Vagina (tissue), 2 donors: ENCODE results near the gene WDR62. TPM values are rescaled to one million over a fixed set of nuclear protein-coding genes. Genes with fewer than 3 reads are reported as not detected.

Experiments
- DNase-seq, 2 donors: peaks; one replicate each; pipeline ENCODE4 v3.0.0-alpha.2; 2017; ENCODE audit errors: extremely low spot score in 2 of 2
- H3K27ac ChIP-seq: fragments of 200-600 bp; sonication (generic); one replicate; pipeline ENCODE4 v1.5.1; 2019
- H3K27me3 ChIP-seq: fragments of 200-600 bp; sonication (generic); one replicate; pipeline ENCODE4 v1.5.1; 2019
- H3K36me3 ChIP-seq, 2 donors: fragments of 200-600 bp; sonication (generic); one replicate each; pipeline ENCODE4 v1.5.1; 2017 to 2019
- H3K4me1 ChIP-seq: fragments of 200-600 bp; sonication (generic); one replicate; pipeline ENCODE4 v1.5.1; 2019
- H3K4me3 ChIP-seq, 2 donors: fragments of 200-600 bp; sonication (generic); 1 replicate in 1 of 2; 2 replicates in 1 of 2; pipeline ENCODE4 v1.5.1; 2016 to 2019
- H3K9me3 ChIP-seq: fragments of 200-600 bp; sonication (generic); one replicate; pipeline ENCODE4 v1.5.1; 2019
- POLR2A ChIP-seq, 2 donors: fragments of 450-650 bp; IDR thresholded peaks; one replicate each; pipeline ENCODE4 v1.6.1; 2017; ENCODE audit warnings: antibody characterized with exemption in 2 of 2, mild to moderate bottlenecking in 2 of 2, moderate library complexity in 2 of 2
- POLR2AphosphoS5 ChIP-seq, 2 donors: sonication (generic); formaldehyde crosslinking; IDR thresholded peaks; one replicate each; pipeline ENCODE4 v1.9.0; 2017; ENCODE audit warnings: antibody characterized with exemption in 2 of 2, mild to moderate bottlenecking in 2 of 2, low read depth in 1 of 2; ENCODE audit not compliant: insufficient read depth in 1 of 2
- intact Hi-C: fragments of 100-400 bp; cut with DNase I; formaldehyde crosslinking; loops from one replicate; pipeline ENCODE4 v1.15.1; 2023
- total RNA-seq: library from RNA; depleted of rRNA; stranded (reverse); fragments of >200 nt; gene quantifications from one replicate; pipeline ENCODE4 v1.2.3, GENCODE V29; 2016
- TF ChIP-seq, protein P1 (sequence below), 3 experiments: fragments of 450-650 bp in 2 of 3; fragments of 200-600 bp in 1 of 3; sonication (generic) in 1 of 3; IDR thresholded peaks; one replicate each; pipeline ENCODE4 v1.5.1; 2017 to 2019; ENCODE audit warnings: antibody characterized with exemption in 3 of 3, mild to moderate bottlenecking in 2 of 3, moderate library complexity in 2 of 3

Gene WDR62
- total RNA-seq, 1 donor from 2014 or later = 2.5 TPM

DNA sequence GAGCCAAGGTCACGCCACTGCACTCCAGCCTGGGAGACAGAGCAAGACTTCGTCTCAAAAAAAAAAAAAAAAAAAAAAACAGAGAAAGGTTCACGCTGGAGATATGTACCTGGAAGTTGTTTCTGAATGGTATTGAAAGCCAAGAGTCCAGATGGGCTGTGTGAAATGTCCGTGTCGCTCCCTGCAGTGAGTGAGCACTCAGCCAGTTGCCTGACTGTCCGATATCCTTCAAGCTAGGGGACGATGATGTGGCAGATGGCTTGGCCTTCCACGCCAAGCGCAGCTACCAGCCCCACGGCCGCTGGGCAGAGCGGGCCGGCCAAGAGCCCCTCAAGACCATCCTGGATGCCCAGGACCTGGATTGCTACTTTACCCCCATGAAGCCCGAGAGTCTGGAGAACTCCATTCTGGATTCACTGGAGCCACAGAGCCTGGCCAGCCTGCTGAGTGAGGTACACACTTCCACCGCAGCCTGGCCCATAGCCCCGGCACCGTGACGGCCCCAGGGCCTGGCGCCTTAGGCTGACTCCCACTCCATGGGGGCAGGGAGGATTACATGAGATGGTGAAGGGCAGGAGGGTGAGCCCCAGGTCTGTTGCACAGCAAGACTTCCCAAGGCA is 44.6 kb downstream of the WDR62 start:
- no peaks in the 10 kb centered on the region for H3K9me3 ChIP-seq
- H3K27ac ChIP-seq = no peak overlapping the region
- intact Hi-C loops = loop anchor here (10.0 kb wide), 1 partner anchor 734 kb away; no protein-coding TSS in a partner anchor
- no peak overlapping the region for H3K4me3 ChIP-seq
- no peaks in the 10 kb centered on the region for H3K36me3 ChIP-seq
- DNase-seq = no peak
- no peaks in the 10 kb centered on the region for H3K27me3 ChIP-seq
- H3K4me1 ChIP-seq = peaks cover 14% of the 10 kb centered on the region
- TF ChIP-seq POLR2AphosphoS5 (IDR thresholded peaks at IDR 0.05; ENCODE audit: insufficient read depth in 1 of 2, low read depth in 1 of 2) = no peak
- TF ChIP-seq, protein P1, sequence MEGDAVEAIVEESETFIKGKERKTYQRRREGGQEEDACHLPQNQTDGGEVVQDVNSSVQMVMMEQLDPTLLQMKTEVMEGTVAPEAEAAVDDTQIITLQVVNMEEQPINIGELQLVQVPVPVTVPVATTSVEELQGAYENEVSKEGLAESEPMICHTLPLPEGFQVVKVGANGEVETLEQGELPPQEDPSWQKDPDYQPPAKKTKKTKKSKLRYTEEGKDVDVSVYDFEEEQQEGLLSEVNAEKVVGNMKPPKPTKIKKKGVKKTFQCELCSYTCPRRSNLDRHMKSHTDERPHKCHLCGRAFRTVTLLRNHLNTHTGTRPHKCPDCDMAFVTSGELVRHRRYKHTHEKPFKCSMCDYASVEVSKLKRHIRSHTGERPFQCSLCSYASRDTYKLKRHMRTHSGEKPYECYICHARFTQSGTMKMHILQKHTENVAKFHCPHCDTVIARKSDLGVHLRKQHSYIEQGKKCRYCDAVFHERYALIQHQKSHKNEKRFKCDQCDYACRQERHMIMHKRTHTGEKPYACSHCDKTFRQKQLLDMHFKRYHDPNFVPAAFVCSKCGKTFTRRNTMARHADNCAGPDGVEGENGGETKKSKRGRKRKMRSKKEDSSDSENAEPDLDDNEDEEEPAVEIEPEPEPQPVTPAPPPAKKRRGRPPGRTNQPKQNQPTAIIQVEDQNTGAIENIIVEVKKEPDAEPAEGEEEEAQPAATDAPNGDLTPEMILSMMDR (IDR thresholded peaks at IDR 0.05) = no peak
- TF ChIP-seq POLR2A (IDR thresholded peaks at IDR 0.05) = no peak

DNA sequence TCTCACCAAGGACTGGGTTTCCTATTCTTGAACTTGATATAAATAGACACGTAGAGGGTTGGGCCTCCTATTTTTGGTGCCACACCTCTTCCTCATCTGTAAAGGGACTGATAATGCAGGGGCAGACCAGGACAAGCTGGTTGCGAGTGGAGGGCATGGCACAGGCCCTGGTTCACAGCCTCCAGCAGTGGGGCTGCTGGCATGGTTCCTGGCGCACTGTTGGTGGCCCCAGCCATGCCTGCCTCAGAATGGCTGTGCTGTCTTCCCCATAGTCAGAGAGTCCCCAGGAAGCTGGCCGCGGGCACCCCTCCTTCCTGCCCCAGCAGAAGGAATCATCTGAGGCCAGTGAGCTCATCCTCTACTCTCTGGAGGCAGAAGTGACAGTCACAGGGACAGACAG is 45.8 kb downstream of the WDR62 start:
- H3K9me3 ChIP-seq = no peaks in the 10 kb centered on the region
- H3K27me3 ChIP-seq = no peaks in the 10 kb centered on the region
- intact Hi-C loops = no loop called here
- no peak for DNase-seq
- no peak overlapping the region for H3K4me3 ChIP-seq
- peaks cover 14% of the 10 kb centered on the region for H3K4me1 ChIP-seq
- no peaks in the 10 kb centered on the region for H3K36me3 ChIP-seq
- H3K27ac ChIP-seq = no peak overlapping the region
- no peak for TF ChIP-seq POLR2AphosphoS5 (IDR thresholded peaks at IDR 0.05; ENCODE audit: insufficient read depth in 1 of 2, low read depth in 1 of 2)
- no peak for TF ChIP-seq POLR2A (IDR thresholded peaks at IDR 0.05)
- TF ChIP-seq, protein P1 (IDR thresholded peaks at IDR 0.05) = no peak

DNA sequence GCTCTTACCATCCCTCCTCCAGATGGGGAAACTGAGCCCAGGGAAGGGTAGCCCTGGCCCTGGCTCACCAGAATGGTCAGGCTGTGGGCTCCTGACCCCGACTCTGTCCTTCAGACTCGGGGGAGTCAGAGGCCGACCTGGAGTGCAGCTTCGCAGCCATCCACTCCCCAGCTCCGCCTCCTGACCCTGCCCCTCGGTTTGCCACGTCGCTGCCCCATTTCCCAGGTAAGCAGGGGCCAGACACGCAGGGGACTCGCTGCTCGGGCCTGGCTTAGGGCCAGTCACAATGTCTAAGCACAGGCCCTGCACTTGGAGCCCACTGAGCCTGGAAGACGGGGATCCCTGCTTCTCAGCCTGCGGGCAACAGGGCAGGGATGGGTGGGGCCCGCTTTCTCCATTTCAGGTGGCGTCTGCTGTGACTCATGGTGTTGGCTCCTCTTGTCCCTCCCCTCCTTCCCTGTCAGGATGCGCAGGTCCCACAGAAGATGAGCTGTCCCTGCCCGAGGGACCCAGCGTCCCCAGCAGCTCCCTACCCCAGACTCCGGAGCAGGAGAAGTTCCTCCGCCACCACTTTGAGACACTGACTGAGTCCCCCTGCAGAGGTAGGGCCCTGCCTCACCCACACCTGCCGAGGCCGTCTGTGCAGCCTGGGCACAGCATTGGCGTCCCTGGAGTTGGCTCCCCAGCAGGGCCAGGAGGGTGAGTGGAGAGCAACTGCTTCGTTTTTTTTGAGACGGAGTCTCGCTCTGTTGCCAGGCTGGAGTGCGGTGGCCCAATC is 47.0 kb downstream of the WDR62 start:
- H3K4me1 ChIP-seq = peaks cover 14% of the 10 kb centered on the region
- H3K27ac ChIP-seq = no peak overlapping the region
- no peaks in the 10 kb centered on the region for H3K27me3 ChIP-seq
- DNase-seq = no peak
- H3K36me3 ChIP-seq = no peaks in the 10 kb centered on the region
- H3K4me3 ChIP-seq = no peak overlapping the region
- no peaks in the 10 kb centered on the region for H3K9me3 ChIP-seq
- TF ChIP-seq POLR2AphosphoS5 (IDR thresholded peaks at IDR 0.05; ENCODE audit: insufficient read depth in 1 of 2, low read depth in 1 of 2) (peak in 1 of 2 donors; percentile 13), POLR2A (IDR thresholded peaks at IDR 0.05) (no peak)
- TF ChIP-seq, protein P1 (IDR thresholded peaks at IDR 0.05) = no peak
- intact Hi-C loops = no loop called here

DNA sequence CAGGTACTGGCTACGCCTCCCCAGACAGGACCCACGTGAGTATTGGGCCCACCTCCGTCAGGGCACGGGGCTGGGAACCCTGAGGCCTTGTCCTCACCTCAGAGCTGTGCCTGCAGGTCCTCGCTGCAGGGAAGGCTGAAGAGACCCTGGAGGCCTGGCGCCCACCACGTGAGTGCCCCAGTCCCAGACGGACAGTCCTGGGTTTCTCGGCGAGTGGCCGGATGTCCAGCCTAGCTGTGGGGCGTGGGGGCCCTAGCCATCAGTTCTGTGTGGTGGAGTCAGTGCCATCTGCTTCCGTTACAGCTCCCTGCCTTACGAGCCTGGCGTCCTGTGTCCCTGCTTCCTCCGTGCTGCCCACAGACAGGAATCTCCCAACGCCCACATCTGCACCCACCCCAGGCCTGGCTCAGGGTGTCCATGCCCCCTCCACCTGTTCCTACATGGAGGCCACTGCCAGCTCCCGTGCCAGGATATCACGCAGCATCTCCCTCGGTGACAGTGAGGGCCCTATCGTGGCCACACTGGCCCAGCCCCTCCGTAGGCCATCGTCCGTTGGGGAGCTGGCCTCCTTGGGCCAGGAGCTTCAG is 48.4 kb downstream of the WDR62 start:
- Histone ChIP-seq H3K9me3 (no peaks in the 10 kb centered on the region), H3K4me1 (peaks cover 14% of the 10 kb centered on the region), H3K4me3 (no peak overlapping the region), H3K27ac (no peak overlapping the region), H3K36me3 (no peaks in the 10 kb centered on the region), H3K27me3 (no peaks in the 10 kb centered on the region)
- no peak for TF ChIP-seq POLR2A (IDR thresholded peaks at IDR 0.05)
- TF ChIP-seq, protein P1 (IDR thresholded peaks at IDR 0.05) = no peak
- TF ChIP-seq POLR2AphosphoS5 (IDR thresholded peaks at IDR 0.05; ENCODE audit: insufficient read depth in 1 of 2, low read depth in 1 of 2) = no peak
- intact Hi-C loops = no loop called here
- DNase-seq = no peak
